Thyroid gland (tissue), 4 donors: ENCODE results near the gene UBE2E2.

ENCODE experiments used
- CTCF ChIP-seq, 6 experiments: fragments of 200-600 bp in 3 of 6; fragments of 450-650 bp in 3 of 6; sonication (generic) in 3 of 6; IDR thresholded peaks; one replicate each; pipeline ENCODE4 v1.5.1; 2016 to 2019; ENCODE audit warnings: antibody characterized with exemption in 6 of 6, mild to moderate bottlenecking in 2 of 6, inconsistent platforms in 1 of 6, moderate library complexity in 1 of 6
- POLR2A ChIP-seq, 2 donors: fragments of 450-650 bp; IDR thresholded peaks; one replicate each; pipeline ENCODE4 v1.6.1; 2017; ENCODE audit warnings: antibody characterized with exemption in 2 of 2, mild to moderate bottlenecking in 2 of 2, moderate library complexity in 1 of 2

GRCh38 chr3:23489300-23490158, 286.4 kb downstream of the UBE2E2 start:
- TF ChIP-seq CTCF (IDR thresholded peaks at IDR 0.05) (no peak), POLR2A (IDR thresholded peaks at IDR 0.05) (no peak)
